ENCODE data around the gene KLHL36. TPM values are rescaled to one million over a fixed set of nuclear protein-coding genes. Genes with fewer than 3 reads are reported as not detected.

Gene KLHL36
- total RNA-seq, 2 donors from 2014 or later, result 49.7 to 62.7 TPM

DNA sequence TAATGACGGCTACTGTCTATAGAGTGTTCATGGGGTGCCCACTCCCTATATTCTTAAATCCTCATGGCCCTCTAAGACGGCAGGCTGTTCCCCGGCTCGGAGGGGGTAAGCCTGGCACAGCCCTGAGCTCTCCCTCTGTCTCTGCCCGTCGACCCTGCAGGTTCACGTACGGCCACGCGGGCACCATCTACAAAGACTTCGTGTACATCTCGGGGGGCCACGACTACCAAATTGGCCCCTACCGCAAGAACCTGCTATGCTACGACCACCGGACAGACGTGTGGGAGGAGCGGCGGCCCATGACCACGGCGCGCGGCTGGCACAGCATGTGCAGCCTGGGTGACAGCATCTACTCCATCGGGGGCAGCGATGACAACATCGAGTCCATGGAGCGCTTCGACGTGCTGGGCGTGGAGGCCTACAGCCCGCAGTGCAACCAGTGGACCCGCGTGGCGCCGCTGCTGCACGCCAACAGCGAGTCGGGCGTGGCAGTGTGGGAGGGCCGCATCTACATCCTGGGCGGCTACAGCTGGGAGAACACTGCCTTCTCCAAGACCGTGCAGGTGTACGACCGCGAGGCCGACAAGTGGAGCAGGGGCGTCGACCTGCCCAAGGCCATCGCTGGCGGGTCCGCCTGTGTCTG, 13.2 kb downstream of the KLHL36 start:
- H3K9ac ChIP-seq (ENCODE audit: low read depth in 2 of 2, low read length in 2 of 2), result no peak overlapping the region
- H3K9me3 ChIP-seq, result no peaks in the 10 kb centered on the region
- no peak for DNase-seq
- H3K4me3 ChIP-seq, result no peak overlapping the region
- H3K27ac ChIP-seq, result no peak overlapping the region
- TF ChIP-seq, protein P1, sequence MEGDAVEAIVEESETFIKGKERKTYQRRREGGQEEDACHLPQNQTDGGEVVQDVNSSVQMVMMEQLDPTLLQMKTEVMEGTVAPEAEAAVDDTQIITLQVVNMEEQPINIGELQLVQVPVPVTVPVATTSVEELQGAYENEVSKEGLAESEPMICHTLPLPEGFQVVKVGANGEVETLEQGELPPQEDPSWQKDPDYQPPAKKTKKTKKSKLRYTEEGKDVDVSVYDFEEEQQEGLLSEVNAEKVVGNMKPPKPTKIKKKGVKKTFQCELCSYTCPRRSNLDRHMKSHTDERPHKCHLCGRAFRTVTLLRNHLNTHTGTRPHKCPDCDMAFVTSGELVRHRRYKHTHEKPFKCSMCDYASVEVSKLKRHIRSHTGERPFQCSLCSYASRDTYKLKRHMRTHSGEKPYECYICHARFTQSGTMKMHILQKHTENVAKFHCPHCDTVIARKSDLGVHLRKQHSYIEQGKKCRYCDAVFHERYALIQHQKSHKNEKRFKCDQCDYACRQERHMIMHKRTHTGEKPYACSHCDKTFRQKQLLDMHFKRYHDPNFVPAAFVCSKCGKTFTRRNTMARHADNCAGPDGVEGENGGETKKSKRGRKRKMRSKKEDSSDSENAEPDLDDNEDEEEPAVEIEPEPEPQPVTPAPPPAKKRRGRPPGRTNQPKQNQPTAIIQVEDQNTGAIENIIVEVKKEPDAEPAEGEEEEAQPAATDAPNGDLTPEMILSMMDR (IDR thresholded peaks at IDR 0.05), result no peak
- intact Hi-C loops (cut with DNase I), result no loop called here
- peaks cover 20% of the 10 kb centered on the region for H3K36me3 ChIP-seq
- no peaks in the 10 kb centered on the region for H3K27me3 ChIP-seq
- no peaks in the 10 kb centered on the region for H3K4me1 ChIP-seq

DNA sequence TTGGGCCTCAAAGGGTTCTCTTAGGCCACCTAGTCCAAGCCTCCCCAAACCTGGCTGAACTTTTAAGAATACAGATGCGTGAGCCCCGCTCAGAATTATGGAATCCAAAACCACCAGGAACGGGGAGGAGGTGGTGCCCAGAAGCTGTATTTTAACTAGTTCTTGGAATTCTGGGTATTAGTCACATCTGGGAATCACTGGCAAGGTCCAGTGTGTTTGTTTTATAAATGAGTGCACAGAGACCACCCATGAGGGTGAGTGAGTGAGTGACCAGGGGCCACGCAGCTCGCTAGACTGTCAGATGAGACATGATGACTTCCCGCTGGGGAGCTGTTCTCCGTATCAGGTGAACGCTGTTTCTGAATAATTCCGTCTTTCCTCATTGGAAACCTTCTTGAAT, 14.2 kb downstream of the KLHL36 start:
- Histone ChIP-seq H3K4me3 (no peak overlapping the region), H3K36me3 (peaks cover 15% of the 10 kb centered on the region), H3K27ac (no peak overlapping the region), H3K4me1 (no peaks in the 10 kb centered on the region), H3K27me3 (no peaks in the 10 kb centered on the region), H3K9me3 (no peaks in the 10 kb centered on the region), H3K9ac (ENCODE audit: low read depth in 2 of 2, low read length in 2 of 2) (no peak overlapping the region)
- intact Hi-C loops (cut with DNase I), result no loop called here
- TF ChIP-seq, protein P1 (IDR thresholded peaks at IDR 0.05), result no peak
- no peak for DNase-seq

DNA sequence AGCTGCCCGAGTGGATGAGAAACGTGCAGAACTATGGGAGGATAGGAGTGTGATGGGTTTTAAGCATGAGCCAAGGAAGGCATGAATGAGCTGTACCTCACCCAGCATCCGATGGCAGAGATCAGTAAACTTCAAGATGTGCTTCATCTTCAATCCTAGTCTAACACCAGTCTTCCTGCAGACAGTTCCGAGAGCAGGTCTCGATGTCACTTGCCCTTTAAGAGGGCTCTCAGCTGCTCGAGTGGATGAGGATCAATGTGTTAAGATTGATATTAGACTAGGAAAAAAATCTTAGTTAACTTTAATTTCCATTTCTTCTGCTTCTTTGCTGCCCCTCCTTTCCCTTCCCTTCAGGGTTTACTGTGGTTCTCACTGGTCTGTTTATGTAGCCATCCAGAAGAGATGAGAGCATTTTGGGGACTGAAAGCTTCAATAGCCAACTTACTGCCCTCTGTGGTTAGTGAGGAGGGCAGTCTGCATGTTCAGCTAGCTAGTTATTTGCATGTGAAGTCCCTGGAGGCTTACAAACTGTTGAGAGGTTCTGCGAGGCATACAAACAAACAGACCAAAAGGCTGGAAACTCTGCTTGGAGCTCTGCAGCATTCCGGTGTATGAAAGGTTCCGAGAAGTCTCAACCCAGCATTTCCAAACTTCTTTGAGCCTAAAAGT, 15.3 kb downstream of the KLHL36 start:
- H3K4me3 ChIP-seq, result no peak overlapping the region
- H3K36me3 ChIP-seq, result peaks cover 8% of the 10 kb centered on the region
- no peaks in the 10 kb centered on the region for H3K4me1 ChIP-seq
- H3K27me3 ChIP-seq, result no peaks in the 10 kb centered on the region
- no peak overlapping the region for H3K9ac ChIP-seq (ENCODE audit: low read depth in 2 of 2, low read length in 2 of 2)
- H3K27ac ChIP-seq, result no peak overlapping the region
- DNase-seq, result no peak
- no peaks in the 10 kb centered on the region for H3K9me3 ChIP-seq
- TF ChIP-seq, protein P1 (IDR thresholded peaks at IDR 0.05), result no peak
- intact Hi-C loops (cut with DNase I), result no loop called here

DNA sequence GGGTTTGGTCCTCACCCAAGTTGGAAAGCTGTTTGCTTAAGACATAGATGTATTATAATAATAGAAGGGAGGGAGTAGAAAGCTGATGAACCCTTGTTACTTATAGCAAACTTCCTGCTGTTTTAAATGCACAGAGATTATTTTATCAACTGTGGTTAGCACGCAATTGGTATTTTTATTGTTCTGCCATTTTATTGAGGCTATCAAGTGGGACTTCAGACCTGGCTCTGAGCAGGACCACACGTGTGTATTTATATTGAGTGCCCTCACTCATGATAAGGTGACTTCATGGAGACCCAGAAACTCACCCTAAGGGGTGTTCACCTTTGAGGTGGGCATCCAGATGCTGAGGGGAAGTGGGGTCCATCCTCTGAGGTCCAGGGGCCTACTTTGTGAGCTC, 17.0 kb downstream of the KLHL36 start:
- Histone ChIP-seq H3K9me3 (no peaks in the 10 kb centered on the region), H3K4me1 (no peaks in the 10 kb centered on the region), H3K4me3 (no peak overlapping the region), H3K27ac (no peak overlapping the region), H3K36me3 (peaks cover 5% of the 10 kb centered on the region), H3K9ac (ENCODE audit: low read depth in 2 of 2, low read length in 2 of 2) (no peak overlapping the region), H3K27me3 (no peaks in the 10 kb centered on the region)
- TF ChIP-seq, protein P1 (IDR thresholded peaks at IDR 0.05), result no peak
- no peak for DNase-seq
- intact Hi-C loops (cut with DNase I), result no loop called here

DNA sequence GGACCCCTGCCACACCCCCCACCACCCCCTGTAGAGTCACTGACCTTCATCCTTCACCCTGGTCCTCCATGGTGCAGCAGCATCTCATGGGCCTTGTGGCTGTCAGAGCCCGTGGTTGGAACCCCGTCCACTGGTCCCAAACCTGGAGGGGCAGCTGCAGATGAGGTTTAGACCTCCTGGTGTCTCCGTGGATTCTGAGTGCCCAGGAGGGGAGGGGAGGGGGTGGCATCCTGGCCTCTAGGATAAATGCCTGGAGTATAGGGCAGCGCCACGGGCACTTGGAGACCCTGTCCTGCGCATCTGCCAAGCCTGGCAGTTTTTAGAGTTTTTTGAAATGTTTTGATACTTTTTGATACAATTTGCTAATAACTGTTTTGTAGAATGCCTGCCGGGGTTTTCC, 17.5 kb downstream of the KLHL36 start:
- Histone ChIP-seq H3K9me3 (no peaks in the 10 kb centered on the region), H3K27me3 (no peaks in the 10 kb centered on the region), H3K4me1 (no peaks in the 10 kb centered on the region), H3K36me3 (peaks cover 5% of the 10 kb centered on the region), H3K4me3 (no peak overlapping the region), H3K27ac (no peak overlapping the region), H3K9ac (ENCODE audit: low read depth in 2 of 2, low read length in 2 of 2) (no peak overlapping the region)
- DNase-seq, result no peak
- intact Hi-C loops (cut with DNase I), result no loop called here
- TF ChIP-seq, protein P1 (IDR thresholded peaks at IDR 0.05), result no peak

Data from colonic mucosa (tissue), 4 donors.